H1 (cell line): ENCODE measurements around the gene AFAP1L1. TPM values are rescaled to one million over a fixed set of nuclear protein-coding genes. Genes with fewer than 3 reads are reported as not detected.
A peak's percentile ranks its signal among the peaks of the same experiment; 100 is the strongest.

ENCODE experiments used
- CTCF ChIA-PET: fragments of 300-600 bp; sonication (Branson Sonifier 250); formaldehyde crosslinking; loops from one replicate; lab custom pipeline; 2021; ENCODE audit not compliant: partially characterized antibody; lab: Charles Lee
- POLR2A ChIA-PET: fragments of 300-600 bp; sonication (Branson Sonifier 250); formaldehyde crosslinking; loops from one replicate; lab custom pipeline; 2021; ENCODE audit warnings: inconsistent platforms; ENCODE audit not compliant: partially characterized antibody; lab: Charles Lee
- DNase-seq, 2 experiments: peaks; one replicate each; pipeline versions ENCODE4 v3.0.0 to v3.0.0-alpha.2; 2010 to 2022; ENCODE audit warnings: low spot score in 2 of 2, low read depth in 1 of 2, mixed read lengths in 1 of 2
- FAIRE-seq: peaks from 2 replicates; lab custom pipeline; 2011; peaks lifted over from hg19 to GRCh38; lab: Jason Lieb, UNC
- H2AFZ ChIP-seq: 2 replicates; pipeline ENCODE4 v1.8.1; 2012; ENCODE audit warnings: low read length, inconsistent platforms
- H2AK5ac ChIP-seq: 2 replicates; pipeline ENCODE4 v1.6.1; 2013; ENCODE audit warnings: low read depth, low read length
- H2BK120ac ChIP-seq: replicated peaks from 2 replicates; pipeline ENCODE3; 2013; ENCODE audit warnings: low read depth, low read length, inconsistent platforms
- H2BK12ac ChIP-seq: 2 replicates; pipeline ENCODE4 v1.6.1; 2013; ENCODE audit warnings: low read depth, low read length
- H2BK15ac ChIP-seq: 2 replicates; pipeline ENCODE4 v1.6.1; 2013; ENCODE audit warnings: low read length
- H2BK20ac ChIP-seq: 2 replicates; pipeline ENCODE4 v1.6.1; 2013; ENCODE audit warnings: low read length
- H2BK5ac ChIP-seq: 2 replicates; pipeline ENCODE4 v1.6.1; 2013; ENCODE audit warnings: low read depth, low read length
- H3K14ac ChIP-seq: 2 replicates; pipeline ENCODE4 v1.6.1; 2013; ENCODE audit warnings: inconsistent platforms; ENCODE audit not compliant: insufficient read length
- H3K18ac ChIP-seq: 2 replicates; pipeline ENCODE4 v1.6.1; 2013; ENCODE audit warnings: low read length; ENCODE audit errors: extremely low read depth
- H3K23ac ChIP-seq: 2 replicates; pipeline ENCODE4 v1.6.1; 2013; ENCODE audit warnings: inconsistent platforms; ENCODE audit not compliant: insufficient read length
- H3K23me2 ChIP-seq: 2 replicates; pipeline ENCODE4 v1.6.1; 2013; ENCODE audit warnings: low read depth, low read length
- H3K27ac ChIP-seq: 2 replicates; pipeline ENCODE4 v1.6.1; 2011; ENCODE audit warnings: low read depth, low read length, inconsistent platforms
- H3K27me3 ChIP-seq, 4 experiments: replicated peaks in 1 of 4; 1 replicate in 1 of 4; 2 replicates in 3 of 4; pipeline versions ENCODE4 v1.6.1 to v1.8.1; 2011 to 2013; ENCODE audit warnings: low read length in 3 of 4, mild to moderate bottlenecking in 3 of 4, inconsistent platforms in 2 of 4, mixed read lengths in 2 of 4, moderate library complexity in 1 of 4; ENCODE audit not compliant: control insufficient read depth in 3 of 4, insufficient read depth in 3 of 4; ENCODE audit errors: extremely low read depth in 1 of 4
- H3K36me3 ChIP-seq, 4 experiments: 2 replicates each; pipeline versions ENCODE4 v1.6.1 to v1.8.1; 2011 to 2013; ENCODE audit warnings: mild to moderate bottlenecking in 4 of 4, low read length in 3 of 4, moderate library complexity in 2 of 4, control low read depth in 1 of 4, inconsistent platforms in 1 of 4; ENCODE audit not compliant: insufficient read depth in 4 of 4, control insufficient read depth in 2 of 4
- H3K4ac ChIP-seq: replicated peaks from 2 replicates; pipeline ENCODE3; 2013; ENCODE audit warnings: low read length, low read depth, mixed read lengths, inconsistent platforms; ENCODE audit not compliant: insufficient read length
- H3K4me1 ChIP-seq, 4 experiments: replicated peaks in 1 of 4; 1 replicate in 1 of 4; 2 replicates in 3 of 4; pipeline versions ENCODE4 v1.6.1 to v1.8.1; 2011 to 2013; ENCODE audit warnings: low read length in 3 of 4, inconsistent platforms in 2 of 4, mixed read lengths in 1 of 4; ENCODE audit not compliant: insufficient read depth in 4 of 4, control insufficient read depth in 3 of 4
- H3K4me2 ChIP-seq, 2 experiments: 2 replicates each; pipeline versions ENCODE4 v1.6.1 to v1.8.1; 2011 to 2013; ENCODE audit warnings: low read depth in 2 of 2, low read length in 2 of 2, control low read depth in 1 of 2, inconsistent platforms in 1 of 2, mild to moderate bottlenecking in 1 of 2; ENCODE audit not compliant: insufficient read depth in 1 of 2
- H3K4me3 ChIP-seq, 4 experiments: fragments of 200-600, 300-600 bp in 1 of 4; sonication (generic), shearing (Covaris generic), sonication (Bioruptor Twin) in 1 of 4; 2 replicates each; pipeline versions ENCODE4 v1.5.1 to v1.8.1; 2011 to 2016; ENCODE audit warnings: low read length in 4 of 4, low read depth in 3 of 4, control low read depth in 2 of 4, inconsistent platforms in 2 of 4, mild to moderate bottlenecking in 2 of 4, mixed read lengths in 1 of 4, moderate library complexity in 1 of 4; ENCODE audit not compliant: insufficient read depth in 2 of 4; ENCODE audit errors: extremely low read depth in 1 of 4
- H3K56ac ChIP-seq: replicated peaks from 2 replicates; pipeline ENCODE3; 2013; ENCODE audit warnings: low read depth, mild to moderate bottlenecking, mixed read lengths, low read length, inconsistent platforms; ENCODE audit not compliant: insufficient read length
- H3K79me1 ChIP-seq: 2 replicates; pipeline ENCODE4 v1.6.1; 2013; ENCODE audit warnings: low read depth, low read length, control low read depth
- H3K79me2 ChIP-seq, 2 experiments: 2 replicates each; pipeline versions ENCODE4 v1.6.1 to v1.8.1; 2012 to 2013; ENCODE audit warnings: low read length in 2 of 2, mild to moderate bottlenecking in 2 of 2, inconsistent platforms in 1 of 2; ENCODE audit not compliant: insufficient read depth in 2 of 2, control insufficient read depth in 1 of 2
- H3K9ac ChIP-seq, 4 experiments: replicated peaks in 1 of 4; 1 replicate in 1 of 4; 2 replicates in 3 of 4; pipeline versions ENCODE4 v1.6.1 to v1.8.1; 2011 to 2013; ENCODE audit warnings: low read depth in 3 of 4, low read length in 3 of 4, control low read depth in 2 of 4, mild to moderate bottlenecking in 2 of 4, moderate library complexity in 2 of 4, inconsistent platforms in 1 of 4; ENCODE audit errors: extremely low read depth in 1 of 4
- H3K9me3 ChIP-seq, 2 experiments: 2 replicates each; pipeline versions ENCODE4 v1.6.1 to v1.8.1; 2012 to 2013; ENCODE audit warnings: mild to moderate bottlenecking in 2 of 2, moderate library complexity in 2 of 2, control low read depth in 1 of 2, inconsistent platforms in 1 of 2, low read depth in 1 of 2, low read length in 1 of 2, mixed read lengths in 1 of 2; ENCODE audit not compliant: insufficient read depth in 2 of 2
- H4K20me1 ChIP-seq, 2 experiments: replicated peaks in 1 of 2; 2 replicates each; pipeline versions ENCODE3 to v1.8.1; 2011 to 2013; ENCODE audit warnings: inconsistent platforms in 2 of 2, low read length in 2 of 2, mild to moderate bottlenecking in 1 of 2; ENCODE audit not compliant: insufficient read depth in 2 of 2, control insufficient read depth in 1 of 2
- H4K5ac ChIP-seq: 2 replicates; pipeline ENCODE4 v1.6.1; 2013; ENCODE audit warnings: low read length, low read depth, mixed read lengths, inconsistent platforms; ENCODE audit not compliant: insufficient read length
- H4K8ac ChIP-seq: 2 replicates; pipeline ENCODE4 v1.8.0; 2013; ENCODE audit warnings: mild to moderate bottlenecking, moderate library complexity, low read length, inconsistent platforms; ENCODE audit not compliant: insufficient read depth; ENCODE audit errors: extremely low read depth
- H4K91ac ChIP-seq: replicated peaks from 2 replicates; pipeline ENCODE3; 2013; ENCODE audit warnings: low read length, mixed read lengths, inconsistent platforms; ENCODE audit not compliant: insufficient read length
- CHD2 ChIP-seq: IDR thresholded peaks from 2 replicates; pipeline ENCODE4 v1.6.1; 2012; ENCODE audit warnings: low read length, improper control_type of control experiment
- CTBP2 ChIP-seq: IDR thresholded peaks from 2 replicates; pipeline ENCODE4 v1.7.0; 2011; ENCODE audit warnings: borderline replicate concordance, mild to moderate bottlenecking, moderate library complexity, mixed read lengths, low read length; ENCODE audit not compliant: insufficient read depth, insufficient read length
- HDAC6 ChIP-seq: IDR thresholded peaks from one replicate; pipeline ENCODE4 v1.7.1; 2012; ENCODE audit warnings: low read depth, mild to moderate bottlenecking, inconsistent platforms, low read length, moderate library complexity
- NRF1 ChIP-seq: IDR thresholded peaks from 2 replicates; pipeline ENCODE4 v1.6.1; 2011; ENCODE audit warnings: mild to moderate bottlenecking, low read depth, low read length, improper control_type of control experiment
- POLR2A ChIP-seq, 2 experiments: IDR thresholded peaks; 1 replicate in 1 of 2; 2 replicates in 1 of 2; pipeline ENCODE4 v1.6.1; 2011; ENCODE audit warnings: low read depth in 2 of 2, low read length in 2 of 2, mild to moderate bottlenecking in 2 of 2; ENCODE audit errors: control extremely low read depth in 1 of 2
- WGBS, 2 experiments: shearing (Covaris generic) in 1 of 2; methylation state at CpG; one replicate each; pipeline versions ENCODE4 v1.1.6 to v1.1.7; 2013 to 2015; ENCODE audit warnings: low lambda C conversion rate in 2 of 2, mixed read lengths in 2 of 2, inconsistent platforms in 1 of 2, low coverage in 1 of 2, missing lambda C conversion rate in 1 of 2; ENCODE audit not compliant: insufficient replicate concordance in 2 of 2, insufficient coverage in 1 of 2, insufficient read length in 1 of 2; ENCODE audit errors: extremely low coverage in 1 of 2, missing lambda C conversion rate in 1 of 2; 5-methylcytosine and 5-hydroxymethylcytosine counted together
- polyA plus RNA-seq, 7 experiments: library from polyadenylated mRNA; depleted of rRNA in 3 of 7; stranded (reverse) in 5 of 7; unstranded in 2 of 7; fragments of >200 nt in 5 of 7; fragments of 200-250 nt in 2 of 7; gene quantifications; 1 replicate in 5 of 7; 2 replicates in 1 of 7; 4 replicates in 1 of 7; pipeline versions ENCODE4 v1.2.1 to v1.2.3, GENCODE V29; 2011 to 2013; ENCODE audit warnings: missing spikeins in 2 of 7, mixed read lengths in 2 of 7
- total RNA-seq: library from RNA; stranded (reverse); fragmentation: NEBNext Ultra II Directional; extraction: Animal tissue kit (Norgen Biotek cat#: 25700); gene quantifications from 2 replicates; pipeline ENCODE4 v1.2.1, GENCODE V29; 2021

The AFAP1L1 gene
- total and polyA plus RNA-seq, 2 of the 8 experiments (the other 6 are each of a cell fraction or from before 2014, with no cell fraction given), result 0.79 to 4.7 TPM

- no peak overlapping the region for H2AFZ ChIP-seq
- no peak overlapping the region for H3K23ac ChIP-seq
- peak overlapping the region; percentile 9; the same call in 1 of the 2 replicates for H4K8ac ChIP-seq
- H2BK120ac ChIP-seq, result no peak overlapping the region
- no peak overlapping the region for H3K4me2 ChIP-seq
- DNase-seq (no peak), FAIRE-seq (no peak)
- WGBS, 2 experiments, result 98% methylated on average over 6 of the region's 6 CpGs; no CpG with 5 or more reads in 1 of the 2 experiments
- no peaks in the 10 kb centered on the region for H3K27me3 ChIP-seq
- no peak overlapping the region for H3K9ac ChIP-seq
- CTCF ChIA-PET, result interaction anchor here (1.0 to 3.2 kb wide), 10 partner anchors 10 to 114 kb away, joined by 3 to 32 read pairs (median 8); no protein-coding TSS in a partner anchor
- no peak overlapping the region for H3K27ac ChIP-seq
- no peak overlapping the region for H3K18ac ChIP-seq
- H3K79me1 ChIP-seq, result no peaks in the 10 kb centered on the region
- no peak overlapping the region for H2AK5ac ChIP-seq
- H3K4me1 ChIP-seq, result peaks cover 0 to 6% (median 3%) of the 10 kb centered on the region in 4 experiments; a peak in 4 of 7 replicates
- no peak for TF ChIP-seq POLR2A (IDR thresholded peaks at IDR 0.05; ENCODE audit: control extremely low read depth in 1 of 2, low read depth in 2 of 2, low read length in 2 of 2)
- TF ChIP-seq CHD2, result no peak
- no peak for TF ChIP-seq CTBP2
- TF ChIP-seq NRF1, result no peak
- TF ChIP-seq HDAC6, result no peak
- no peaks in the 10 kb centered on the region for H3K36me3 ChIP-seq
- H3K14ac ChIP-seq, result no peak overlapping the region
- H3K4me3 ChIP-seq, result no peak overlapping the region
- H3K79me2 ChIP-seq, result no peaks in the 10 kb centered on the region
- no peak overlapping the region for H2BK15ac ChIP-seq
- no peaks in the 10 kb centered on the region for H3K23me2 ChIP-seq
- no peak overlapping the region for H3K56ac ChIP-seq
- no peak overlapping the region for H2BK5ac ChIP-seq
- POLR2A ChIA-PET, result no interaction called here
- no peak overlapping the region for H4K5ac ChIP-seq
- no peaks in the 10 kb centered on the region for H4K20me1 ChIP-seq
- no peak overlapping the region for H4K91ac ChIP-seq
- H3K9me3 ChIP-seq, result no peaks in the 10 kb centered on the region
- no peak overlapping the region for H2BK20ac ChIP-seq
- H3K4ac ChIP-seq, result no peak overlapping the region
- no peak overlapping the region for H2BK12ac ChIP-seq
These were observed 44.1 kb downstream of the AFAP1L1 start for GRCh38 chr5:149315753-149316152.
